Thymus (tissue), 11 donors: ENCODE measurements around the gene NUP210. TPM values are rescaled to one million over a fixed set of nuclear protein-coding genes. Genes with fewer than 3 reads are reported as not detected.

ENCODE experiments used
- DNase-seq, 9 donors: peaks; one replicate each; pipeline ENCODE4 v3.0.0-alpha.2; 2013; ENCODE audit warnings: low spot score in 9 of 9, low read depth in 6 of 9, missing footprints in 1 of 9
- H3K27ac ChIP-seq, 2 donors: one replicate each; pipeline ENCODE4 v1.5.1; 2013; ENCODE audit warnings: control low read depth in 1 of 2, low read depth in 1 of 2, low read length in 1 of 2, mild to moderate bottlenecking in 1 of 2, moderate library complexity in 1 of 2
- H3K27me3 ChIP-seq, 2 donors: one replicate each; pipeline ENCODE4 v1.5.1; 2013; ENCODE audit warnings: low read length in 1 of 2; ENCODE audit not compliant: control insufficient read depth in 2 of 2, insufficient read depth in 1 of 2
- H3K36me3 ChIP-seq, 2 donors: one replicate each; pipeline ENCODE4 v1.5.1; 2013; ENCODE audit warnings: low read length in 1 of 2, mild to moderate bottlenecking in 1 of 2, moderate library complexity in 1 of 2; ENCODE audit not compliant: control insufficient read depth in 2 of 2, insufficient read depth in 2 of 2
- H3K4me1 ChIP-seq, 2 donors: one replicate each; pipeline ENCODE4 v1.5.1; 2013; ENCODE audit warnings: low read length in 2 of 2; ENCODE audit not compliant: control insufficient read depth in 2 of 2, insufficient read depth in 2 of 2
- H3K4me3 ChIP-seq, 2 donors: one replicate each; pipeline ENCODE4 v1.5.1; 2013; ENCODE audit warnings: low read length in 2 of 2, control low read depth in 1 of 2, mild to moderate bottlenecking in 1 of 2
- H3K9me3 ChIP-seq, 2 donors: one replicate each; pipeline ENCODE4 v1.5.1; 2013; ENCODE audit warnings: low read length in 1 of 2, mild to moderate bottlenecking in 1 of 2; ENCODE audit not compliant: control insufficient read depth in 2 of 2, insufficient read depth in 1 of 2
- WGBS: extraction: QIAGEN DNeasy Blood & Tissue Kit; methylation state at CpG from one replicate; pipeline ENCODE4 v1.1.7; 2013; 5-methylcytosine and 5-hydroxymethylcytosine counted together
- polyA plus RNA-seq: library from polyadenylated mRNA; stranded (reverse); fragments of 200-250 nt; gene quantifications from one replicate; pipeline ENCODE4 v1.2.3, GENCODE V29; 2013
- total RNA-seq: library from RNA; stranded (reverse); fragments of 120-200 nt; gene quantifications from one replicate; pipeline ENCODE4 v1.2.4, GENCODE V29; 2013
- donor health status: healthy.

Gene NUP210
- total and polyA plus RNA-seq, 2 donors = 22.9 to 23.8 TPM

DNA sequence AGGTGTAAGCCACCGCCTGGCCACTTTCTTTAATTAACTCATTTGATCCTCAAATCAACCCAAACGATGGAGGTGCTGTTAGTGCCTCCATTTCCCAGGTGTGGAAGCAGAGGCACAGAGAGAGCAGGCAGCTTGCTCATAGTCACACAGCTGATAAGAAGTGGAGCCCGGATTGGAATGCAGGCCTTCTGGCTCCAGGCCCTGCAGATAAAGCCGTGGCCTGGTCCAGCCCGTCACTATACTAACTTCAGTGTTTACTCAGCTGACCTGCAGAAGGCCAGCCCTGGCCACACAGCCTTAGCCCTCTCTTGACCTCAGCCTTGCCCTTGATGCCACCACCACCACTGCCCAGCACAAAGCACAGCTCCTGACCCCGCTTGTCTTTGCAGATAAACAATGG, 116.7 kb downstream of the NUP210 start:
- Histone ChIP-seq H3K36me3 (no peaks in the 10 kb centered on the region), H3K27me3 (no peaks in the 10 kb centered on the region), H3K27ac (no peak overlapping the region), H3K4me3 (no peak overlapping the region), H3K4me1 (peaks cover 0 to 7% of the 10 kb centered on the region in 2 donors), H3K9me3 (no peaks in the 10 kb centered on the region)
- DNase-seq = no peak
- 95% methylated on average over 6 of the region's 6 CpGs for WGBS

- Histone ChIP-seq H3K27ac (no peak overlapping the region), H3K4me3 (no peak overlapping the region), H3K27me3 (no peaks in the 10 kb centered on the region), H3K9me3 (no peaks in the 10 kb centered on the region), H3K4me1 (peaks cover 3 to 20% of the 10 kb centered on the region in 2 donors), H3K36me3 (no peaks in the 10 kb centered on the region)
- 61% methylated on average over 14 of the region's 14 CpGs for WGBS
- no peak for DNase-seq
Observed at GRCh38 chr3:13301286-13301987, 118.7 kb downstream of the NUP210 start.

DNA sequence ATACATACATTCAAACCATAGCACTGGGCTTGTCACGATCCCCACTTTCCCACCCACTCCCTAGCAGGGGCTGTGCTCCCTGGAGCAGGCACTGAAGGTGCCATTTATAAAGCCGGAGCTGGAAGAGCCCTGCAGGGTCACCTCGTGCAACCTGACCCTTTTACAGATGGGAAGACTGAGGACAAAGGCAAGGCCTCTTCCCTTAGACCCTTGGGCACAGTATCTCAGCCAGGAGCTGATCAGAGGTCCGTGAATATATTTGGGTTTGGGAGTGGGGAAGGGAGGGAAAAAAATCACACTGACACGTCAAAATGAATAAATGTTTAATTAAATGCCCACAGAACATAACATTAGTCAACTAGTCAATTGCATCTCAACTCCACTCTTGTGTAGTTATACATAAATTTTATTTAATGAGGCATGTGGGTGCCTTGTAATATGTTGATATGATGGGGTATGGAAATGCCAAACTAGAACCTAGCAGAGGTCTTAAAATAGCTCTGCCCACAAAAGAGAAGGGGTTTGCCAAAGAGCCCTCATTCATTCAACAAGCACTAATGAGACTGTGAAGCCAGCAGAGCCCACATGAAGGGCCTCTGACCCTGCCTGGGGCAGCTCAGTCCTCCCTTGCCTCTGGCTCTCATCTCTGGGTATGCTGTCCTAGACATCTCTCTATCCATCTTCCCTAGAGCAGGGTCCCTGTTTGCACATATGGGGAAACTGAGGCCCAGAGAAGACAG, 119.4 kb downstream of the NUP210 start:
- H3K9me3 ChIP-seq = no peaks in the 10 kb centered on the region
- DNase-seq = no peak
- peaks cover 5 to 23% of the 10 kb centered on the region in 2 donors for H3K4me1 ChIP-seq
- H3K27me3 ChIP-seq = no peaks in the 10 kb centered on the region
- no peak overlapping the region for H3K4me3 ChIP-seq
- H3K36me3 ChIP-seq = no peaks in the 10 kb centered on the region
- 95% methylated on average over 5 of the region's 5 CpGs for WGBS
- no peak overlapping the region for H3K27ac ChIP-seq

DNA sequence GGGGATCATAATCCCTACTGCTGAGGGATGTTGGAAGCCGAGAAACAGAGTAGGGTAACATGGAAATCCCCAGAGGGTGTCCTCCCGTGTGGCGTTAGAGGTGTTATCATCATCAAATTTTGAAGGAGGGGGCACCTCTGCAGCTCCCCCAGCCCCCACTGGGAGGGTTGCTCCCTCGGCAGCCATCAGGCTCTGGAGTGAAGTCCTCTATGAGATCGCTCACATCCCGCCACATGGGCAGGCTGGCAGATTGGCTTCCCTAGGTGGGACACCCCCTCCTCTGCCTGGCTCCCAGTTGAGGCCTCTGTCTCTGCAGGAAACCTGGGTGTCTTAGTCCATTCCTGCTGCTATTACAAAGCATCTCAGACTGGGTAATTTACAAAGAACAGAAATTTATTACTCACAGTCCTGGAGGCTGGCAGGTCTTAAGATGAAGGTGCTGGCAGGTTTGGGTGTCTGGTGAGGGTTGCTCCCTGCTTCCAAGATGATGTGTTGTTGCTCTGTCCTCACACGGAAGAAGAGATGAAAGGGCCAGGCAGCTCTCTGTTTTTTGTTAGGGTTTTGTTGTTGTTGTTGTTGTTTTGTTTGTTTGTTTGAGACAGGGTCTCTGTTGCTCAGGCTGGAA, 120.5 kb downstream of the NUP210 start:
- Histone ChIP-seq H3K27ac (no peak overlapping the region), H3K36me3 (no peaks in the 10 kb centered on the region), H3K4me1 (peaks cover 5 to 23% of the 10 kb centered on the region in 2 donors), H3K27me3 (no peaks in the 10 kb centered on the region), H3K4me3 (no peak overlapping the region), H3K9me3 (no peaks in the 10 kb centered on the region)
- DNase-seq = no peak
- 95% methylated on average over 7 of the region's 7 CpGs for WGBS

DNA sequence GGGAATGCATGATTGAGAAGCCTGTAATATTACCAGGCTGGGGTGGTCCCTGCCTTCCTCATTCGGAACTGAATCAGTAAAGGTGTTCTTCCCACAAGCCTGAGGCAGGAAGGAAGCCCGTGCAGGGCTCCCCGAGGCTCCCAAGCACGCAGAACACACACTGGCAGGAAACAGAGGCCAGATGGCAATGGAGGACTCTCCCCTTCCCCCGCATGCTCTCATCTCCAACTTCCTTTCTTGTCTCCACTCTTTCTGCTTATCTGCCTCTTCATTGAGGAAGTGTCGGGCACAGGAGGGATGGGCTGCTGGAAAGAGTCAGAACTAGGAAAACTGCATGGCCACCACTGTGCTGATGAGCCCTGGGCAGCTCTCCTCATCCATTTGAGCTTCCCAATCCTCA, 123.5 kb downstream of the NUP210 start:
- WGBS = 4% methylated on average over 6 of the region's 6 CpGs
- peak in 2 of 9 donors; percentile 16 to 48 for DNase-seq
- Histone ChIP-seq H3K27ac (no peak overlapping the region), H3K27me3 (no peaks in the 10 kb centered on the region), H3K9me3 (no peaks in the 10 kb centered on the region), H3K36me3 (no peaks in the 10 kb centered on the region), H3K4me1 (peaks cover 5 to 23% of the 10 kb centered on the region in 2 donors), H3K4me3 (no peak overlapping the region)

- Histone ChIP-seq H3K27me3 (no peaks in the 10 kb centered on the region), H3K27ac (no peak overlapping the region), H3K4me3 (no peak overlapping the region), H3K36me3 (no peaks in the 10 kb centered on the region), H3K4me1 (peaks cover 5 to 23% of the 10 kb centered on the region in 2 donors), H3K9me3 (no peaks in the 10 kb centered on the region)
- 80% methylated on average over 18 of the region's 18 CpGs for WGBS
- DNase-seq = no peak
Observed at GRCh38 chr3:13294442-13295351, 125.4 kb downstream of the NUP210 start.

DNA sequence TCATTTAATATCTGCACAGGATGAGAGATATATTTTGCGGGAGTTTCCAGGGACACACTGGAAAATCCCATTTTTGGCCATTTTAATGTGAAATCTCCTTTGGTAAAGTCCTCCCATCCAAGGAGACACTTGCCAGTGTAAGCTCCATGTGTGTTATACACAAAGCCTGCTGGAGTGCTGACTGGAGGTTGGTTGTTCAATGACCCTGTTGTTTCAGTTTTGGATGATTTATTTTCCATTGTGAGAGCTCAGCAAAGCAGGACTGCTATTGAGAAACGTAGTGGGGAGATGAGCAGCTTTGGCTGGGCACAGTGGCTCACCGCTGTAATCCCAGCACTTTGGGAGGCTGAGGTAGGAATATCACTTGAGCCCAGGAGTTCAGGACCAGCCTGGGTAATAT, 127.7 kb downstream of the NUP210 start:
- H3K36me3 ChIP-seq = no peaks in the 10 kb centered on the region
- no peak for DNase-seq
- H3K9me3 ChIP-seq = no peaks in the 10 kb centered on the region
- peaks cover 5 to 10% of the 10 kb centered on the region in 2 donors for H3K4me1 ChIP-seq
- H3K27ac ChIP-seq = no peak overlapping the region
- no peak overlapping the region for H3K4me3 ChIP-seq
- WGBS = 94% methylated on average over 3 of the region's 3 CpGs
- H3K27me3 ChIP-seq = no peaks in the 10 kb centered on the region

DNA sequence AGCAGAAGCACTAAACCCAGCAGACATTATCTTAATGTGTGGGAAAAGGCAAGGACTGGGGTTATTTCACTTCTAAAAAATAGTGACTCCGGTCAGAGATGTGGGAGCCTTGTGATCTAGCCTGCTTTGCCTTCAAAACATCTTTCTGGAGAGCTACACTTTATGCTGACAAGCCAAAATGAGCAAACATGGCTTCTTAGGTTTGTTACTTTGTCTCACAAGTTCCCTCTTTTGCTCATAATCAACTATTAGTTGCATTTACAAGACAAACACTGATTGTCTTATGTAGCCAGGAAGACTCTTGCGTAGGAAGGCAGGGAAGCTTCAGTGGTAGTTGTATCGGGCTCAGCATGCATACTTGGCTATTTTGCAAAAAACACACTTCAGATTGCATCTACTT, 129.2 kb downstream of the NUP210 start:
- Histone ChIP-seq H3K9me3 (peaks cover 0 to 6% of the 10 kb centered on the region in 2 donors), H3K4me1 (no peaks in the 10 kb centered on the region), H3K36me3 (no peaks in the 10 kb centered on the region), H3K4me3 (no peak overlapping the region), H3K27ac (no peak overlapping the region), H3K27me3 (peaks cover 0 to 3% of the 10 kb centered on the region in 2 donors)
- DNase-seq = no peak
- 95% methylated on average over 3 of the region's 3 CpGs for WGBS
